ENCODE data around the gene DLG2.

DNA sequence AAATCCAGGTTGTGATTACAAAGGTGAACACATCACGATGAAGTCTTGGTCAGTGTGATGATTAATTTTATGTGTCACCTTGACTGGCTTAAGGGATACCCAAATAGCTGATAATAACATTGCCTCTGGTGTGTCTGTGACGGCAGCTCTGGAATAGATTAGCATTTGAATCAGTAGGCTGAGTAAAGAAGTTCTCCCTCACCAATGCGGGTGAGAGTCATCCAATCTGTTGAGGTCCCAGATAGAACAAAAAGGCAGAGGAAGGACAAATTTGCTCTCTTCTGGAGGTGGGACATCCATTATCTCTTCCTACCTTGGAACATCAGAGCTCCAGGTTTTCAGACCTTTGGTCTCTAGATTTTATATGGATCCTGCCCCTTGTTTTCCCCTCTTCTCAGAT is 1484.7 kb downstream of the DLG2 start:
- TF ChIP-seq, protein P1, sequence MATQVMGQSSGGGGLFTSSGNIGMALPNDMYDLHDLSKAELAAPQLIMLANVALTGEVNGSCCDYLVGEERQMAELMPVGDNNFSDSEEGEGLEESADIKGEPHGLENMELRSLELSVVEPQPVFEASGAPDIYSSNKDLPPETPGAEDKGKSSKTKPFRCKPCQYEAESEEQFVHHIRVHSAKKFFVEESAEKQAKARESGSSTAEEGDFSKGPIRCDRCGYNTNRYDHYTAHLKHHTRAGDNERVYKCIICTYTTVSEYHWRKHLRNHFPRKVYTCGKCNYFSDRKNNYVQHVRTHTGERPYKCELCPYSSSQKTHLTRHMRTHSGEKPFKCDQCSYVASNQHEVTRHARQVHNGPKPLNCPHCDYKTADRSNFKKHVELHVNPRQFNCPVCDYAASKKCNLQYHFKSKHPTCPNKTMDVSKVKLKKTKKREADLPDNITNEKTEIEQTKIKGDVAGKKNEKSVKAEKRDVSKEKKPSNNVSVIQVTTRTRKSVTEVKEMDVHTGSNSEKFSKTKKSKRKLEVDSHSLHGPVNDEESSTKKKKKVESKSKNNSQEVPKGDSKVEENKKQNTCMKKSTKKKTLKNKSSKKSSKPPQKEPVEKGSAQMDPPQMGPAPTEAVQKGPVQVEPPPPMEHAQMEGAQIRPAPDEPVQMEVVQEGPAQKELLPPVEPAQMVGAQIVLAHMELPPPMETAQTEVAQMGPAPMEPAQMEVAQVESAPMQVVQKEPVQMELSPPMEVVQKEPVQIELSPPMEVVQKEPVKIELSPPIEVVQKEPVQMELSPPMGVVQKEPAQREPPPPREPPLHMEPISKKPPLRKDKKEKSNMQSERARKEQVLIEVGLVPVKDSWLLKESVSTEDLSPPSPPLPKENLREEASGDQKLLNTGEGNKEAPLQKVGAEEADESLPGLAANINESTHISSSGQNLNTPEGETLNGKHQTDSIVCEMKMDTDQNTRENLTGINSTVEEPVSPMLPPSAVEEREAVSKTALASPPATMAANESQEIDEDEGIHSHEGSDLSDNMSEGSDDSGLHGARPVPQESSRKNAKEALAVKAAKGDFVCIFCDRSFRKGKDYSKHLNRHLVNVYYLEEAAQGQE (IDR thresholded peaks at IDR 0.05; ENCODE audit: low read depth): no peak
- TF ChIP-seq YY1 (IDR thresholded peaks at IDR 0.05; ENCODE audit: low read depth) (no peak), NFIC (IDR thresholded peaks at IDR 0.05) (no peak)
